A549 (cell line): ENCODE measurements around the gene IPMK.

Source experiments
- CTCF ChIP-seq: fragments of >200 bp; sonication (Bioruptor Twin); formaldehyde crosslinking; IDR thresholded peaks from 3 replicates; pipeline ENCODE4 v1.5.1; 2016
- EP300 ChIP-seq, 2 experiments: fragments of >200 bp; sonication (Bioruptor Twin); formaldehyde crosslinking; IDR thresholded peaks; 2 replicates in 1 of 2; 3 replicates in 1 of 2; pipeline ENCODE4 v1.6.1; 2016 to 2017
- POLR2A ChIP-seq: IDR thresholded peaks from 2 replicates; pipeline ENCODE4 v1.6.1; 2012; ENCODE audit warnings: mild to moderate bottlenecking, low read length
- RFX5 ChIP-seq: fragments of 450-650 bp; IDR thresholded peaks from 2 replicates; pipeline ENCODE4 v1.7.1; 2014; ENCODE audit warnings: antibody characterized with exemption, mild to moderate bottlenecking, moderate library complexity

GRCh38 chr10:58209669-58210068, 58.0 kb downstream of the IPMK start:
- TF ChIP-seq CTCF (no peak), EP300 (IDR thresholded peaks at IDR 0.05) (no peak), POLR2A (no peak), RFX5 (no peak)
